Loucy (cell line): ENCODE data around the gene NKTR.

Experiments used
- CTCF ChIP-seq: fragments of 200-600 bp; sonication (generic); conservative IDR thresholded peaks from 2 replicates; pipeline ENCODE4 v1.5.1; 2014; ENCODE audit warnings: mild to moderate bottlenecking, antibody characterized with exemption, low read length
- EZH2phosphoT487 ChIP-seq: fragments of 200-600 bp; IDR thresholded peaks from 2 replicates; pipeline ENCODE4 v1.6.1; 2018; ENCODE audit warnings: antibody characterized with exemption, mild to moderate bottlenecking, moderate library complexity, borderline replicate concordance

GRCh38 chr3:42589382-42590109 is 10.9 kb upstream of the NKTR start:
- TF ChIP-seq CTCF, result no peak
- no peak for TF ChIP-seq EZH2phosphoT487
